Ascending aorta (tissue), 2 donors: ENCODE measurements around the gene SDK2. TPM values are rescaled to one million over a fixed set of nuclear protein-coding genes. Genes with fewer than 3 reads are reported as not detected.

Source experiments
- DNase-seq, 2 donors: peaks; one replicate each; pipeline ENCODE4 v3.0.0-alpha.2; 2019; ENCODE audit warnings: low spot score in 2 of 2
- H3K27ac ChIP-seq, 2 donors: fragments of 200-600 bp; sonication (generic); one replicate each; pipeline ENCODE4 v1.5.1; 2016 to 2017; ENCODE audit warnings: mild to moderate bottlenecking in 1 of 2
- H3K27me3 ChIP-seq: fragments of 200-600 bp; sonication (generic); one replicate; pipeline ENCODE4 v1.5.1; 2017
- H3K36me3 ChIP-seq, 2 donors: fragments of 200-600 bp; sonication (generic); one replicate each; pipeline ENCODE4 v1.5.1; 2016
- H3K4me1 ChIP-seq, 2 donors: fragments of 200-600 bp; sonication (generic); one replicate each; pipeline ENCODE4 v1.5.1; 2016 to 2017; ENCODE audit warnings: mild to moderate bottlenecking in 1 of 2
- H3K4me3 ChIP-seq, 2 donors: fragments of 200-600 bp; sonication (generic); one replicate each; pipeline ENCODE4 v1.5.1; 2016 to 2017; ENCODE audit warnings: mild to moderate bottlenecking in 1 of 2
- H3K9me3 ChIP-seq, 2 donors: fragments of 200-600 bp; sonication (generic); one replicate each; pipeline ENCODE4 v1.5.1; 2016
- intact Hi-C: fragments of 100-400 bp; cut with DNase I; formaldehyde crosslinking; loops from one replicate; pipeline ENCODE4 v1.15.1; 2023
- total RNA-seq: library from RNA; depleted of rRNA; stranded (reverse); fragments of >200 nt; gene quantifications from one replicate; pipeline ENCODE4 v1.1.0, GENCODE V29; 2016
- TF ChIP-seq, protein P1 (sequence below), 3 experiments: fragments of 200-600 bp in 2 of 3; fragments of 450-650 bp in 1 of 3; sonication (generic) in 2 of 3; IDR thresholded peaks; one replicate each; pipeline ENCODE4 v1.5.1; 2016 to 2019; ENCODE audit warnings: antibody characterized with exemption in 3 of 3, mild to moderate bottlenecking in 1 of 3, moderate library complexity in 1 of 3

Gene SDK2
- total RNA-seq, 1 donor from 2014 or later = 8.1 TPM

DNA sequence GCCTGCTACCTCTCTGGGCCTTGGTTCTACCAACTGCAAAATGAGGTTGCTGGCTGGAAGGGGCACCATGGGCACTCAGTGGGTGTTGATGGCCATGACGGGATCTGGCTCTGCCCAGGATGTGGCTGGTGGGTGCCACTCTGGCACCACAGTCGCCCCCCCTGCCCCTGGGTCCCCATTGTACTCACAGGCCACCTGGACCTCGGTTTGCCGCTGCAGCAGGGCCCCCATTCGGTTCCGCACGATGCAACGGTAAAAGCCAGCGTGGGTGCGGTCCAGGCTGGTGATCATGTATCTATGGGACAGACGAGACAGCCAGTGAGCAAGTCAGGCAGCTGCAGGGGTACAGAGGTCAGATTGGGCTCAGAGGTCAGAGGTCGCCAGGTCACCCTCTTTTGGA, 172.3 kb downstream of the SDK2 start:
- no peak for DNase-seq
- TF ChIP-seq, protein P1, sequence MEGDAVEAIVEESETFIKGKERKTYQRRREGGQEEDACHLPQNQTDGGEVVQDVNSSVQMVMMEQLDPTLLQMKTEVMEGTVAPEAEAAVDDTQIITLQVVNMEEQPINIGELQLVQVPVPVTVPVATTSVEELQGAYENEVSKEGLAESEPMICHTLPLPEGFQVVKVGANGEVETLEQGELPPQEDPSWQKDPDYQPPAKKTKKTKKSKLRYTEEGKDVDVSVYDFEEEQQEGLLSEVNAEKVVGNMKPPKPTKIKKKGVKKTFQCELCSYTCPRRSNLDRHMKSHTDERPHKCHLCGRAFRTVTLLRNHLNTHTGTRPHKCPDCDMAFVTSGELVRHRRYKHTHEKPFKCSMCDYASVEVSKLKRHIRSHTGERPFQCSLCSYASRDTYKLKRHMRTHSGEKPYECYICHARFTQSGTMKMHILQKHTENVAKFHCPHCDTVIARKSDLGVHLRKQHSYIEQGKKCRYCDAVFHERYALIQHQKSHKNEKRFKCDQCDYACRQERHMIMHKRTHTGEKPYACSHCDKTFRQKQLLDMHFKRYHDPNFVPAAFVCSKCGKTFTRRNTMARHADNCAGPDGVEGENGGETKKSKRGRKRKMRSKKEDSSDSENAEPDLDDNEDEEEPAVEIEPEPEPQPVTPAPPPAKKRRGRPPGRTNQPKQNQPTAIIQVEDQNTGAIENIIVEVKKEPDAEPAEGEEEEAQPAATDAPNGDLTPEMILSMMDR (IDR thresholded peaks at IDR 0.05) = no peak
- Histone ChIP-seq H3K27ac (no peak overlapping the region), H3K4me3 (no peak overlapping the region), H3K4me1 (peaks cover 3 to 11% of the 10 kb centered on the region in 2 donors), H3K27me3 (no peaks in the 10 kb centered on the region), H3K9me3 (no peaks in the 10 kb centered on the region), H3K36me3 (no peaks in the 10 kb centered on the region)
- intact Hi-C loops = no loop called here

DNA sequence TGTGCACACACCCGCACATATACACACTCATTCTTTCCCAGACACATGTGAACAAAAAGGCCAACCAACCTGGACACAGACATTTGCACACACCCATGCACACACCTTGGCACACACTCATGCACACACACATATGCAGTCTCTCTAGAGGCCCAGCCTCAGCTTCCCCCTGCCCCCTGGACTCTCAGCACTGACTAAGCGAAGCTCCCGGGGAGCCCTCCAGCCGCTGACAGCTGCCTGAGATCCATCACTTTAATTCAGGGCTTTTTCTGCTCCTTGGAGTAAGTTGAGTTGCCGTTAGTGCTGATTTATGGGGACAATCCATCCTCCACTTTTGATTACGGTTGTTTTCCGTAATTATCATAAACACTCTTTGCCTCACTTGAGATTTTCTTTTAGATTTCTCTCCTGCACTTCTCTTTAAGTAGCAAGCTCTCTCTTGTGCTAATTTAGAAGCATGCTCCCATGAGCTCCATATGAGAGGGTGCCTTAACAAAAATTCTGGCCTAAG, 173.9 kb downstream of the SDK2 start:
- Histone ChIP-seq H3K9me3 (no peaks in the 10 kb centered on the region), H3K27ac (no peak overlapping the region), H3K27me3 (no peaks in the 10 kb centered on the region), H3K4me3 (no peak overlapping the region), H3K4me1 (peaks cover 3 to 11% of the 10 kb centered on the region in 2 donors), H3K36me3 (no peaks in the 10 kb centered on the region)
- TF ChIP-seq, protein P1 (IDR thresholded peaks at IDR 0.05) = no peak
- no peak for DNase-seq
- intact Hi-C loops = no loop called here

DNA sequence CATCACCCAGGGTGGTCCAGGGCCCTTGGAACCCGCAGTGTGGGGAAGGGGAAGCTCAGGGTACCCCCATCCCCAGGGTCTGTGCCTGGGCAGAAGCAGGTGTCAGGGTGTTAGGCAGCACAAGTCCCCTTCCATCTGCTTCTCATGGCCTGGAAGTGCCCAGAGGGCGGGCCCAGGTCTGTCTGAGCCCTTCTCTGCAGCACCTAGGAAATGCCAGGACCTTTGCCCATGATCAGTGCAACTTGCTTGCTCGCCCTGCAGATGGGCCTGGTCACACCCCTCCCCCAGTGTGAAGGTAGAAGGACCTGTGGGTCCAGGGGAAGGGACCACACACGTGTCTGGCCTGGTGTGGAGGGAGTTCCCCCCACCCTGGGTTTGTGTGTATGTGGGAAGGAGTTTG, 174.9 kb downstream of the SDK2 start:
- H3K36me3 ChIP-seq = no peaks in the 10 kb centered on the region
- TF ChIP-seq, protein P1 (IDR thresholded peaks at IDR 0.05) = no peak
- H3K4me3 ChIP-seq = no peak overlapping the region
- H3K9me3 ChIP-seq = no peaks in the 10 kb centered on the region
- H3K4me1 ChIP-seq = peaks cover 3 to 8% of the 10 kb centered on the region in 2 donors
- no peak for DNase-seq
- H3K27ac ChIP-seq = no peak overlapping the region
- intact Hi-C loops = no loop called here
- no peaks in the 10 kb centered on the region for H3K27me3 ChIP-seq

DNA sequence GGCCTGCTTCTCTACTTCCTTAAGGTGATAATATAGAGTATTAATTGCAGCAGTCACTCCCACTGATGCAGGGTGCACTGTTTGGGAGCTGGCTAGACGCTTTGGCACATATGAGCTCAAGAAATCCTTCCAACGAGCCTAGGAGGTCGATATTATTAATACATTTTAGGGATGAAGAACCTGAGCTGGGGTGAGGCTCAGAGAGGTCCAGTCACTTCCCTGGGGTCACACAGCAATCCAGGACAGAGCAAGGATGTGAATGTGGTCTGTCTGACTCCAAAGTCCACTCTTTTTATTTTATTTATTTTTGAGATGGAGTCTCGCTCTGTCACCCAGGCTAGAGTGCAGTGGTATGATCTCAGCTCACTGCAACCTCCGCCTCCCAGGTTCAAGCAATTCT, 176.0 kb downstream of the SDK2 start:
- no peak overlapping the region for H3K27ac ChIP-seq
- no peaks in the 10 kb centered on the region for H3K9me3 ChIP-seq
- no peak for DNase-seq
- no peak overlapping the region for H3K4me3 ChIP-seq
- H3K27me3 ChIP-seq = no peaks in the 10 kb centered on the region
- intact Hi-C loops = no loop called here
- H3K36me3 ChIP-seq = no peaks in the 10 kb centered on the region
- no peaks in the 10 kb centered on the region for H3K4me1 ChIP-seq
- TF ChIP-seq, protein P1 (IDR thresholded peaks at IDR 0.05) = no peak

DNA sequence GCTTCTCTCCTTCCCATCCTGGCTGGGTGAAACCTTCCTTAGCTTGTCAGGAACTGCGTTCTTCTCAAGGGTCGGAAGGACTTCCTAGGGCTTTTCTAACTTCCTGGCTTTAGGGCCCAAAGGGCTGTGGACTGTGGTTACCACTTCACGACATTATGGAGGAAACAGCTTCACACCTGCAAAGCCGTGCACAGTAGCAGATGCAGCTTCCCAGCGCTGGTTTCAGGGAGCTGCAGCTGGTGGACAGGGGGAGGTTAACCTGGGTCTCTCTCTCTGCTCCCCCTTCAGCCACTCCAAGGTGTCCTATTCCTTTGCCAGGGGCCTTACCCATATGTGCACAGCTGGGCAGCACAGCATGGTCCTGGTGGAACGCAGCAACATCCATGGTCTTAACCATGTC, 176.6 kb downstream of the SDK2 start:
- DNase-seq = no peak
- H3K36me3 ChIP-seq = no peaks in the 10 kb centered on the region
- H3K27ac ChIP-seq = no peak overlapping the region
- H3K4me1 ChIP-seq = no peaks in the 10 kb centered on the region
- TF ChIP-seq, protein P1 (IDR thresholded peaks at IDR 0.05) = no peak
- no peaks in the 10 kb centered on the region for H3K27me3 ChIP-seq
- no peaks in the 10 kb centered on the region for H3K9me3 ChIP-seq
- H3K4me3 ChIP-seq = no peak overlapping the region
- intact Hi-C loops = no loop called here
